GM19372 (cell line): ENCODE data around the gene SFXN2.
"Not testable (repeated sequence)": the region's sequence is repeated elsewhere in the genome, so short reads cannot be mapped to it uniquely, and the experiment has no call there.

Experiments
- ATAC-seq: cut with Tn5 transposase; IDR thresholded peaks from one replicate; pipeline ENCODE4 v1.9.1; 2021; ENCODE audit warnings: mild to moderate bottlenecking, low read depth, moderate library complexity; ENCODE audit not compliant: unreplicated experiment

The SFXN2 gene

GRCh38 chr10:102744374-102745051 lies 30.1 kb downstream of the SFXN2 start:
- no peak for ATAC-seq

- no peak for ATAC-seq
Observed at GRCh38 chr10:102745157-102745556, 30.7 kb downstream of the SFXN2 start.

- ATAC-seq, result no peak
Observed at GRCh38 chr10:102752266-102752930, 38.0 kb downstream of the SFXN2 start.

- ATAC-seq, result no peak
Observed at GRCh38 chr10:102752934-102753664, 38.7 kb downstream of the SFXN2 start.

GRCh38 chr10:102753718-102754117 lies 39.3 kb downstream of the SFXN2 start:
- ATAC-seq, result no peak

GRCh38 chr10:102757323-102757722 lies 42.9 kb downstream of the SFXN2 start:
- no peak for ATAC-seq

GRCh38 chr10:102758240-102758932 lies 44.0 kb downstream of the SFXN2 start:
- no peak for ATAC-seq

- ATAC-seq, result not testable (repeated sequence)
Observed at GRCh38 chr10:102758933-102759262, 44.5 kb downstream of the SFXN2 start.

- no peak for ATAC-seq
Observed at GRCh38 chr10:102759497-102760210, 45.2 kb downstream of the SFXN2 start.

GRCh38 chr10:102761981-102762380 lies 47.5 kb downstream of the SFXN2 start:
- ATAC-seq, result no peak

- no peak for ATAC-seq
Observed at GRCh38 chr10:102762401-102763015, 48.1 kb downstream of the SFXN2 start.

GRCh38 chr10:102763037-102763607 lies 48.7 kb downstream of the SFXN2 start:
- ATAC-seq, result no peak

GRCh38 chr10:102764470-102765161 lies 50.2 kb downstream of the SFXN2 start:
- no peak for ATAC-seq

- no peak for ATAC-seq
Observed at GRCh38 chr10:102765336-102765735, 50.9 kb downstream of the SFXN2 start.

GRCh38 chr10:102767428-102768160 lies 53.2 kb downstream of the SFXN2 start:
- no peak for ATAC-seq

- no peak for ATAC-seq
Observed at GRCh38 chr10:102769375-102770107, 55.1 kb downstream of the SFXN2 start.

- ATAC-seq, result no peak
Observed at GRCh38 chr10:102770108-102770482, 55.7 kb downstream of the SFXN2 start.

- ATAC-seq, result no peak
Observed at GRCh38 chr10:102770792-102771191, 56.4 kb downstream of the SFXN2 start.
